Hepatocyte (in vitro differentiated cells): ENCODE results near the gene SRMS. TPM values are rescaled to one million over a fixed set of nuclear protein-coding genes. Genes with fewer than 3 reads are reported as not detected.

ENCODE experiments used
- DNase-seq: peaks from one replicate; pipeline ENCODE4 v3.0.0-alpha.2; 2016; ENCODE audit warnings: low spot score
- H2AFZ ChIP-seq: fragments of 200-600 bp; sonication (generic); 2 replicates; pipeline ENCODE4 v1.6.0; 2016; ENCODE audit warnings: antibody characterized with exemption, mild to moderate bottlenecking
- H3K27ac ChIP-seq: fragments of 200-600 bp; sonication (generic); 2 replicates; pipeline ENCODE4 v1.5.1; 2016; ENCODE audit warnings: mild to moderate bottlenecking
- H3K27me3 ChIP-seq: fragments of 200-600 bp; sonication (generic); 2 replicates; pipeline ENCODE4 v1.6.1; 2016
- H3K36me3 ChIP-seq: fragments of 200-600 bp; sonication (generic); replicated peaks from 2 replicates; pipeline ENCODE4 v1.5.1; 2016; ENCODE audit warnings: low read depth; ENCODE audit not compliant: insufficient read depth
- H3K4me1 ChIP-seq: fragments of 200-600 bp; sonication (generic); 2 replicates; pipeline ENCODE4 v1.5.1; 2016; ENCODE audit warnings: mild to moderate bottlenecking, moderate library complexity; ENCODE audit not compliant: insufficient read depth
- H3K4me2 ChIP-seq: fragments of 200-600 bp; sonication (generic); 2 replicates; pipeline ENCODE4 v1.6.0; 2016
- H3K4me3 ChIP-seq: fragments of 200-600 bp; sonication (generic); 2 replicates; pipeline ENCODE4 v1.5.1; 2016; ENCODE audit warnings: mild to moderate bottlenecking
- H3K79me2 ChIP-seq: fragments of 200-600 bp; sonication (generic); 2 replicates; pipeline ENCODE4 v1.6.0; 2017; ENCODE audit warnings: mild to moderate bottlenecking
- H3K9me2 ChIP-seq: fragments of 200-600 bp; sonication (generic); replicated peaks from 2 replicates; pipeline ENCODE4 v1.6.0; 2017; ENCODE audit warnings: mild to moderate bottlenecking; ENCODE audit not compliant: insufficient read depth
- H3K9me3 ChIP-seq: fragments of 200-600 bp; sonication (generic); 2 replicates; pipeline ENCODE4 v1.5.1; 2016; ENCODE audit warnings: low read depth, mild to moderate bottlenecking
- H4K20me1 ChIP-seq: fragments of 200-600 bp; sonication (generic); 2 replicates; pipeline ENCODE4 v1.6.0; 2016; ENCODE audit warnings: mild to moderate bottlenecking; ENCODE audit not compliant: insufficient read depth, poor library complexity, severe bottlenecking
- CTCF ChIP-seq: fragments of 200-600 bp; sonication (generic); IDR thresholded peaks from 2 replicates; pipeline ENCODE4 v1.5.1; 2016; ENCODE audit warnings: antibody characterized with exemption, mild to moderate bottlenecking; ENCODE audit not compliant: poor library complexity
- EZH2 ChIP-seq: fragments of 200-600 bp; sonication (generic); IDR thresholded peaks from 2 replicates; pipeline ENCODE4 v1.6.1; 2016; ENCODE audit warnings: antibody characterized with exemption, mild to moderate bottlenecking, borderline replicate concordance
- EZH2phosphoT487 ChIP-seq: fragments of 200-600 bp; sonication (generic); IDR thresholded peaks from one replicate; pipeline ENCODE4 v1.6.1; 2018; ENCODE audit warnings: antibody characterized with exemption, mild to moderate bottlenecking, low read depth, moderate library complexity; ENCODE audit not compliant: unreplicated experiment, severe bottlenecking
- WGBS: methylation state at CpG from one replicate; pipeline ENCODE4 v1.1.6; 2016; ENCODE audit warnings: low lambda C conversion rate; ENCODE audit errors: missing lambda C conversion rate; 5-methylcytosine and 5-hydroxymethylcytosine counted together
- polyA plus RNA-seq: library from polyadenylated mRNA; unstranded; fragments of >200 nt; fragmentation: Nextera tagmentation; extraction: Ambion mirVana; gene quantifications from 2 replicates; pipeline ENCODE4 v1.2.1, GENCODE V29; 2016
- total RNA-seq: library from RNA; depleted of rRNA; stranded (reverse); fragments of >200 nt; gene quantifications from 2 replicates; pipeline ENCODE4 v1.2.3, GENCODE V29; 2014

The SRMS gene, protein sequence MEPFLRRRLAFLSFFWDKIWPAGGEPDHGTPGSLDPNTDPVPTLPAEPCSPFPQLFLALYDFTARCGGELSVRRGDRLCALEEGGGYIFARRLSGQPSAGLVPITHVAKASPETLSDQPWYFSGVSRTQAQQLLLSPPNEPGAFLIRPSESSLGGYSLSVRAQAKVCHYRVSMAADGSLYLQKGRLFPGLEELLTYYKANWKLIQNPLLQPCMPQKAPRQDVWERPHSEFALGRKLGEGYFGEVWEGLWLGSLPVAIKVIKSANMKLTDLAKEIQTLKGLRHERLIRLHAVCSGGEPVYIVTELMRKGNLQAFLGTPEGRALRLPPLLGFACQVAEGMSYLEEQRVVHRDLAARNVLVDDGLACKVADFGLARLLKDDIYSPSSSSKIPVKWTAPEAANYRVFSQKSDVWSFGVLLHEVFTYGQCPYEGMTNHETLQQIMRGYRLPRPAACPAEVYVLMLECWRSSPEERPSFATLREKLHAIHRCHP
- total RNA-seq (not detected in 2 replicates), polyA plus RNA-seq (not detected in 2 replicates)

GRCh38 chr20:63547725-63548480 lies at the start of gene SRMS:
Gene SRMS, minus strand, starts transcription at chr20:63547749. Its CDS starts 286 bp downstream, at chr20:63547463.
- Histone ChIP-seq H2AFZ (no peak within 1 kb of the TSS), H3K27ac (no peak within 1 kb of the TSS), H3K9me2 (no peaks in the 10 kb centered on the region), H3K4me2 (no peak within 1 kb of the TSS), H3K36me3 (no peaks in the 10 kb centered on the region), H4K20me1 (no peaks in the 10 kb centered on the region), H3K79me2 (no peaks in the 10 kb centered on the region), H3K4me3 (no peak within 1 kb of the TSS), H3K9me3 (no peaks in the 10 kb centered on the region), H3K27me3 (no peaks in the 10 kb centered on the region), H3K4me1 (no peaks in the 10 kb centered on the region)
- 84% methylated on average over 27 of the region's 35 CpGs for WGBS
- TF ChIP-seq CTCF (no peak), EZH2 (no peak), EZH2phosphoT487 (no peak)
- no peak for DNase-seq

DNA sequence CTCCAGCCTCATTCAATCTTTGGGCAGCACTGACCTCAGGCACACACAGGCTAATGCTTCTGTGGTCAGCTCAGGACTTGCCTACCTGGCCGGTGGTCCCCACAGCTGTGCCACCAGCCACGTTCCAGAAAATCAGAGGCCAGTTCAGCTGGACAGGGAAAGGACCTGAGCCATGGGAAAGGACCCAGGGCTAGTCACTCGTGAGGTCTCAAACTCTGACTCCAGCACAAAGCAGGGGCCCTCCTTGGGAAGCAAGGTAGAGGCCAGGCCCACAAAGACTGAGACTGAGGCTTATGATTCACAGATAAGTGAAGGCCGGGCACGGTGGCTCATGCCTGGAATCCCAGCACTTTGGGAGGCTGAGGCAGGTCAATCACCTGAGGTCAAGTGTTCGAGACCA lies 48.9 kb upstream of the SRMS start:
- 95% methylated on average over 6 of the region's 6 CpGs for WGBS
- Histone ChIP-seq H3K4me3 (no peak overlapping the region), H3K4me1 (no peaks in the 10 kb centered on the region), H3K9me2 (no peaks in the 10 kb centered on the region), H3K36me3 (no peaks in the 10 kb centered on the region), H3K4me2 (no peak overlapping the region), H3K79me2 (no peaks in the 10 kb centered on the region), H3K27me3 (no peaks in the 10 kb centered on the region), H3K9me3 (no peaks in the 10 kb centered on the region), H2AFZ (no peak overlapping the region), H3K27ac (no peak overlapping the region), H4K20me1 (no peaks in the 10 kb centered on the region)
- no peak for DNase-seq
- no peak for TF ChIP-seq EZH2phosphoT487
- TF ChIP-seq EZH2, result no peak
- no peak for TF ChIP-seq CTCF

GRCh38 chr20:63595416-63596127 lies 48.0 kb upstream of the SRMS start:
- H3K9me2 ChIP-seq, result no peaks in the 10 kb centered on the region
- H3K9me3 ChIP-seq, result no peaks in the 10 kb centered on the region
- H3K27ac ChIP-seq, result no peak overlapping the region
- H3K4me1 ChIP-seq, result no peaks in the 10 kb centered on the region
- H3K4me3 ChIP-seq, result no peak overlapping the region
- DNase-seq, result no peak
- no peaks in the 10 kb centered on the region for H4K20me1 ChIP-seq
- no peak overlapping the region for H3K4me2 ChIP-seq
- H3K79me2 ChIP-seq, result no peaks in the 10 kb centered on the region
- H3K36me3 ChIP-seq, result no peaks in the 10 kb centered on the region
- 91% methylated on average over 30 of the region's 30 CpGs for WGBS
- no peak overlapping the region for H2AFZ ChIP-seq
- no peaks in the 10 kb centered on the region for H3K27me3 ChIP-seq
- TF ChIP-seq CTCF (no peak), EZH2phosphoT487 (no peak), EZH2 (no peak)
